SK-MEL-5 (cell line): ENCODE data around the gene CTU2. TPM values are rescaled to one million over a fixed set of nuclear protein-coding genes. Genes with fewer than 3 reads are reported as not detected.

ENCODE experiments used
- DNase-seq: peaks from one replicate; pipeline ENCODE4 v3.0.0-alpha.2; 2016; ENCODE audit warnings: low read depth, low spot score
- in situ Hi-C: cut with HindIII; loops from 2 replicates; pipeline ENCODE4 v1.10.0; 2016; ENCODE audit warnings: low sequenced_read_pairs, high pct_unique_total_duplicates, low pct_unique_long_range_greater_than_20kb
- total RNA-seq: library from RNA; depleted of rRNA; stranded (reverse); fragments of >200 nt; shearing (Covaris generic); gene quantifications from 2 replicates; pipeline ENCODE4 v1.2.3, GENCODE V29; 2014

The CTU2 gene
- total RNA-seq, 1 experiment from 2014 or later, result 15.5 TPM

- in situ Hi-C loops, result no loop called here
- DNase-seq, result no peak
Observed at GRCh38 chr16:88692861-88693260, 13.4 kb upstream of the CTU2 start.

GRCh38 chr16:88693420-88694177 is 12.7 kb upstream of the CTU2 start:
- in situ Hi-C loops, result no loop called here

GRCh38 chr16:88694221-88695087 is 11.8 kb upstream of the CTU2 start:
- DNase-seq, result no peak
- in situ Hi-C loops, result no loop called here

More at GRCh38 chr16:88693420-88694177, 12.7 kb upstream of the CTU2 start:
- no peak for DNase-seq

- in situ Hi-C loops, result no loop called here
- DNase-seq, result no peak
Observed at GRCh38 chr16:88695218-88695617, 11.1 kb upstream of the CTU2 start.

GRCh38 chr16:88695753-88696152 is 10.6 kb upstream of the CTU2 start:
- no peak for DNase-seq
- in situ Hi-C loops, result no loop called here

- in situ Hi-C loops, result no loop called here
- DNase-seq, result no peak
Observed at GRCh38 chr16:88696441-88696840, 9.9 kb upstream of the CTU2 start.

- no peak for DNase-seq
- in situ Hi-C loops, result no loop called here
Observed at GRCh38 chr16:88697116-88697830, 9.0 kb upstream of the CTU2 start.

- DNase-seq, result no peak
- in situ Hi-C loops, result no loop called here
Observed at GRCh38 chr16:88697831-88698615, 8.3 kb upstream of the CTU2 start.

GRCh38 chr16:88698646-88699045 is 7.7 kb upstream of the CTU2 start:
- DNase-seq, result no peak
- in situ Hi-C loops, result no loop called here

GRCh38 chr16:88699180-88699579 is 7.1 kb upstream of the CTU2 start:
- in situ Hi-C loops, result no loop called here

GRCh38 chr16:88700322-88700635 is 6.0 kb upstream of the CTU2 start:
- no peak for DNase-seq
- in situ Hi-C loops, result no loop called here

More at GRCh38 chr16:88699180-88699579, 7.1 kb upstream of the CTU2 start:
- no peak for DNase-seq

- no peak for DNase-seq
- in situ Hi-C loops, result no loop called here
Observed at GRCh38 chr16:88700636-88701482, 5.4 kb upstream of the CTU2 start.

GRCh38 chr16:88701581-88702370 is 4.5 kb upstream of the CTU2 start:
- no peak for DNase-seq
- in situ Hi-C loops, result no loop called here

GRCh38 chr16:88702371-88703210 is 3.7 kb upstream of the CTU2 start:
- DNase-seq, result no peak
- in situ Hi-C loops, result no loop called here
